GM10248 (cell line): ENCODE data around the gene TNS1.

Source experiments
- CTCF ChIA-PET: fragments of 300-600 bp; sonication (Branson Sonifier 250); formaldehyde crosslinking; extraction: SDS; loops from one replicate; lab custom pipeline; 2021; ENCODE audit warnings: antibody characterized with exemption; lab: Yijun Ruan, JAX
- POLR2A ChIA-PET: fragments of 350-650 bp; sonication (Branson Sonifier 250); formaldehyde crosslinking; extraction: SDS; loops from one replicate; lab custom pipeline; 2020; ENCODE audit warnings: antibody characterized with exemption; lab: Yijun Ruan, JAX
- DNase-seq: peaks from one replicate; pipeline ENCODE4 v3.0.0; 2012; ENCODE audit errors: extremely low spot score
- CTCF ChIP-seq: IDR thresholded peaks from 2 replicates; pipeline ENCODE4 v1.5.1; 2012; ENCODE audit warnings: mild to moderate bottlenecking, low read depth; ENCODE audit errors: extremely low read depth, missing control alignments, control extremely low read depth

The TNS1 gene

GRCh38 chr2:217834057-217834620, 168.7 kb downstream of the TNS1 start:
- CTCF ChIA-PET = interaction anchor here (0.7 to 2.3 kb wide), 7 partner anchors 12 to 78 kb away, joined by 3 to 10 read pairs (median 4); no protein-coding TSS in a partner anchor
- POLR2A ChIA-PET = no interaction called here
- no peak for TF ChIP-seq CTCF
- no peak for DNase-seq

DNA sequence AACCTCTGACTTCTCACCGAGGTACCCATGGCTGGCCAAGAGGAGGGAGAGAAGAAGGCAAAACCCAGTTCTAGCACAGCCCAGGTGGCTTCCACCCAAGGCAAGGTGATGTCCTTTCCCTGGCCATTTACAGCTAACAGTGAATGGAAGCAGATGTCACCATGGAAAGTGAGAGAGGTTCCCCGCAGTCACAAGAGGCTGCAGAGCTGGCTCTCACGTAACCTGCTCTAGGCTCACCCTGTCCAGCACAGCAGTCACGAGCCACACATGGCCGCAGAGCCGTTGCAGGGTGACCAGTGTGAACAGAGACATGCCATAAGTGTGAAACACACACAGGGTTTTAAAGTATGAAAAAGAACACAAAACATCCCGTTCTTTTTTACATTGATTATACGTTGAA, 169.4 kb downstream of the TNS1 start:
- no peak for DNase-seq
- TF ChIP-seq CTCF = no peak
- POLR2A ChIA-PET = no interaction called here
- CTCF ChIA-PET = interaction anchor here (0.7 to 2.1 kb wide), 4 partner anchors 12 to 48 kb away, joined by 3 to 6 read pairs (median 4); no protein-coding TSS in a partner anchor

- ChIA-PET CTCF (interaction anchor here (1.4 to 2.1 kb wide), 2 partner anchors 11 to 44 kb away, joined by 3 to 6 read pairs; no protein-coding TSS in a partner anchor), POLR2A (no interaction called here)
- TF ChIP-seq CTCF = no peak
- no peak for DNase-seq
Observed at GRCh38 chr2:217832987-217833386, 169.8 kb downstream of the TNS1 start.

- ChIA-PET POLR2A (no interaction called here), CTCF (interaction anchor here (2.1 kb wide), 1 partner anchor 43 kb away, joined by 6 read pairs; no protein-coding TSS in a partner anchor)
- no peak for TF ChIP-seq CTCF
Observed at GRCh38 chr2:217832115-217832514, 170.7 kb downstream of the TNS1 start.

GRCh38 chr2:217831306-217831705, 171.5 kb downstream of the TNS1 start:
- ChIA-PET POLR2A (no interaction called here), CTCF (no interaction called here)
- no peak for TF ChIP-seq CTCF
- DNase-seq = no peak

More at GRCh38 chr2:217832115-217832514, 170.7 kb downstream of the TNS1 start:
- DNase-seq = no peak

DNA sequence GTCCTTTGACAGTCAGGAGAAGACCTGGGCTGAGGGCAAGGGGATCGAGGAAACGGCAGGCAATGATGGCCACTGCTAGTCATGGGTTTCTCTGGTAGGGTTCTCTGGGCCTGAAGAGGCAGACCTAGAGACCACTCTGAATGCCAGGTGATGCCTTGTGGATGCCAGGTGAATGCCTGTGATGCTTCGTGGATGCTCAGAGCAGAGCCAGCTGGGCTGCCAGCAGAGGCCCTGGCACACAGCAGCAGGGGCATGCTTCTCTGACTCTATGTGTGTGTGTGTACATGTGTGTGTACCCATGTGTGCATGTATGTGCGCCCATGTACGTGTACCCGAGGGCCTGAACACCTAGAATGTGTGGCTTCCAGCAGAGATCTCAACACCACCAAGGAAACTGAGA, 172.0 kb downstream of the TNS1 start:
- no peak for DNase-seq
- CTCF ChIA-PET = no interaction called here
- no peak for TF ChIP-seq CTCF
- POLR2A ChIA-PET = no interaction called here
